Thoracic aorta (tissue), 2 donors: ENCODE data around the gene FSTL4. TPM values are rescaled to one million over a fixed set of nuclear protein-coding genes. Genes with fewer than 3 reads are reported as not detected.

Source experiments
- ATAC-seq: fragments of 150-250 bp; one replicate; pipeline ENCODE4 v1.8.0; 2017; ENCODE audit warnings: low read depth; ENCODE audit not compliant: insufficient number of reproducible peaks, low FRiP score
- DNase-seq: peaks from one replicate; pipeline ENCODE4 v3.0.0-alpha.2; 2020; ENCODE audit warnings: low spot score
- H3K27ac ChIP-seq, 2 donors: fragments of 200-600 bp; sonication (generic); 1 replicate in 1 of 2; 2 replicates in 1 of 2; pipeline ENCODE4 v1.5.1; 2016; ENCODE audit warnings: mild to moderate bottlenecking in 2 of 2, moderate library complexity in 2 of 2
- H3K27me3 ChIP-seq: fragments of 200-600 bp; sonication (generic); replicated peaks from 2 replicates; pipeline ENCODE4 v1.6.0; 2016; ENCODE audit warnings: mild to moderate bottlenecking; ENCODE audit not compliant: insufficient read depth
- H3K36me3 ChIP-seq: fragments of 200-600 bp; sonication (generic); one replicate; pipeline ENCODE4 v1.5.1; 2016
- H3K4me1 ChIP-seq, 2 donors: fragments of 200-600 bp; sonication (generic); 1 replicate in 1 of 2; 2 replicates in 1 of 2; pipeline versions ENCODE4 v1.5.1 to v1.6.0; 2016; ENCODE audit warnings: low read depth in 2 of 2, mild to moderate bottlenecking in 1 of 2; ENCODE audit not compliant: control insufficient read depth in 1 of 2
- H3K4me3 ChIP-seq: fragments of 200-600 bp; sonication (generic); 2 replicates; pipeline ENCODE4 v1.5.1; 2016; ENCODE audit warnings: mild to moderate bottlenecking
- H3K9me3 ChIP-seq: fragments of 200-600 bp; sonication (generic); 2 replicates; pipeline ENCODE4 v1.5.1; 2016
- total RNA-seq, 2 donors: library from RNA; depleted of rRNA; stranded (reverse); fragments of >200 nt; gene quantifications; one replicate each; pipeline versions ENCODE4 v1.1.0 to v1.2.3, GENCODE V29; 2016
- TF ChIP-seq, protein P1 (sequence below): fragments of 200-600 bp; sonication (generic); IDR thresholded peaks from one replicate; pipeline ENCODE4 v1.5.1; 2019; ENCODE audit warnings: antibody characterized with exemption

FSTL4 gene
- total RNA-seq, 2 donors from 2014 or later, result not detected

DNA sequence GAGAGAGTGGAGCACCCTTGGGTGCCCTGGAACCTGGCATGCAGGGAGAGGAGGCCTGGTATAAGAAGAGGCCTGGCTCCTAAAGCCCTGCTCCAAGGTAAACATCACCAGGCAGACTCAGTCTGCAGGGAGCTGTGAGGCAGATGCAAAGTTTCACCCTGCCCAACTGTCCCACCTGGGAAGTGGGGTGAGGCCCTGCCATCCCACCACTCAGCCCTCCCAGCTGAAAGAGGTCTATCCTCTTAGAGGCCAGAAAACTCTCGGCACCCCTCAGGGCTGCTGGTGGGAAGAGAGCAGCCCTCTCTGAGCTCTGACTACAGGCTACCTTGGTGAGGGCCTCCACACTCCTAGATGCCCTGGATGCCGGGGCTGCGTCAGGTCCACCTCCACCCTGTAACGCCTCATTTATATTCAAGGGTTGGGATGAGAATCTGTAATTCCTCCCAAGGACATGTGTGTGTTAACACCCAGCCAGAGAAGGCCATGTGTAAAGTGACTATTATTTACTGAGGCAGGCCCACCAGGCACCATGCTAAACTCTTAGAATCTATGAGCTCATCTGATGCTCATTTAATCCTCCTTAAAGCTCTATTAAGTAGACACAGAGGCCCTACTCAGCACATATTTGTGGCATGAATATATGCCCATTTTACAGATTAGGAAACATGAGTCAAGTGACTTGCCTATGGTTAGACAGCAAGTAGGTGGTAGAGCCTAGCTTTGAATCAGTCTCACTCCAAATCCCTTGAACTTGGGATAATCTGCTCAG, 205.9 kb downstream of the FSTL4 start:
- no peak overlapping the region for H3K4me3 ChIP-seq
- H3K36me3 ChIP-seq, result no peaks in the 10 kb centered on the region
- TF ChIP-seq, protein P1, sequence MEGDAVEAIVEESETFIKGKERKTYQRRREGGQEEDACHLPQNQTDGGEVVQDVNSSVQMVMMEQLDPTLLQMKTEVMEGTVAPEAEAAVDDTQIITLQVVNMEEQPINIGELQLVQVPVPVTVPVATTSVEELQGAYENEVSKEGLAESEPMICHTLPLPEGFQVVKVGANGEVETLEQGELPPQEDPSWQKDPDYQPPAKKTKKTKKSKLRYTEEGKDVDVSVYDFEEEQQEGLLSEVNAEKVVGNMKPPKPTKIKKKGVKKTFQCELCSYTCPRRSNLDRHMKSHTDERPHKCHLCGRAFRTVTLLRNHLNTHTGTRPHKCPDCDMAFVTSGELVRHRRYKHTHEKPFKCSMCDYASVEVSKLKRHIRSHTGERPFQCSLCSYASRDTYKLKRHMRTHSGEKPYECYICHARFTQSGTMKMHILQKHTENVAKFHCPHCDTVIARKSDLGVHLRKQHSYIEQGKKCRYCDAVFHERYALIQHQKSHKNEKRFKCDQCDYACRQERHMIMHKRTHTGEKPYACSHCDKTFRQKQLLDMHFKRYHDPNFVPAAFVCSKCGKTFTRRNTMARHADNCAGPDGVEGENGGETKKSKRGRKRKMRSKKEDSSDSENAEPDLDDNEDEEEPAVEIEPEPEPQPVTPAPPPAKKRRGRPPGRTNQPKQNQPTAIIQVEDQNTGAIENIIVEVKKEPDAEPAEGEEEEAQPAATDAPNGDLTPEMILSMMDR, result no peak
- no peaks in the 10 kb centered on the region for H3K27me3 ChIP-seq
- ATAC-seq (no peak), DNase-seq (no peak)
- no peaks in the 10 kb centered on the region for H3K9me3 ChIP-seq
- H3K4me1 ChIP-seq, result no peaks in the 10 kb centered on the region
- H3K27ac ChIP-seq, result no peak overlapping the region

DNA sequence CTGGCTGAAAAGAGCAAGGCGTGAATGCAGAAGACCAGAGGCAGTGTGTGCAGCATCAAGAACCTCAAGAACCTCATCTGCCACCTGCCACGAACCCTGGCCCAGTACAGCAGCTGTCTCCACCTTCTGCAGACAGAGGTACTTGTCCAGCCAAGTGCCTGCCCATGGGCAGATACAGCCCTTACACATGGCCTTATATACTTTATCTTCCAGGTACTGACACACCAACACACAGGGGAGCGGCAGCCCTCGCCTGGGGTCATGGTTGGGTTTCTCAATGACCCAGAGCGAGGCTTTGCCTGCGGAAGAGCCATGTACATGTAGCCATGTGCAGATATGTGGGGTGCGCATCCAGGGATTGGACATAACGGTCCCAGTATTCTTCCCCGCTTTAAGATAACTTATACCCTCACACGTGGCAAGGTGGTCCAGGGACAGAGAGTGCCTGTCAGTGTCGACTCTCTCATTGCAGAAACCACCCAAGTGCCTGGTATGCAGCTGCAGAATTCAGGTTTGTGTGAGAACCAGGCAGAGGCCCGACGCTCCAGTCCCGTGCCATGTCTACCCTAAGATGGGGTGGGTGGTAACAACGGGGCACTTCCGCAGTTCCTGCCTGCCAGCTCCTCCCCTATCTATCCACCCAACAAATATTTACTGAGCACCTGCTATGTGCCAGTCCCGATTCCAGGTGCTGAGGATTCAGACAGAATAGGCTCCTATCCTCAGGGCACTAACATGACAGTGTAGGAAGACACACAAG, 206.9 kb downstream of the FSTL4 start:
- H3K36me3 ChIP-seq, result no peaks in the 10 kb centered on the region
- no peak for DNase-seq
- no peaks in the 10 kb centered on the region for H3K4me1 ChIP-seq
- ATAC-seq, result no peak
- no peak overlapping the region for H3K27ac ChIP-seq
- no peaks in the 10 kb centered on the region for H3K9me3 ChIP-seq
- H3K4me3 ChIP-seq, result no peak overlapping the region
- H3K27me3 ChIP-seq, result no peaks in the 10 kb centered on the region
- TF ChIP-seq, protein P1, result no peak

DNA sequence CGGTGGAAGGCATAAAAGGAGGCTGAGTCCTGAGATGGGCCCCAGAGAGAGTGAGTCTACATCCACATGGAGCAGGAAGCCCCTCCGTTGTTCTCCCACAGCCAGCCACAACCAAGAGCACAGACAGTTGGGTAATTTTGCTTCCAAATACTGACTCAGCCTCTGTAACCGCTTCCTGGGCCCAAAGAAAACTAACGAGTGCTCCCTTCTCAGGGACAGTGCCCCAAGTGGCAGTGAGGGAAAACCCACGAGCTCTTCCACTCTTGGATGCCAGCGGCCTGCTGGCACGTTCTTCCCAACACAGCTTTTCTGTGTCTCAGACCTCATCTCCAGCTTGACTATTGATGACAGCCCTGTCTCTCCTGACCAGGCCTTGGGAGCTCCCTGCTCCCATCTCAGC, 207.6 kb downstream of the FSTL4 start:
- Histone ChIP-seq H3K36me3 (no peaks in the 10 kb centered on the region), H3K4me3 (no peak overlapping the region), H3K27ac (no peak overlapping the region), H3K4me1 (no peaks in the 10 kb centered on the region), H3K27me3 (no peaks in the 10 kb centered on the region), H3K9me3 (no peaks in the 10 kb centered on the region)
- TF ChIP-seq, protein P1, result no peak
- DNase-seq (no peak), ATAC-seq (no peak)

DNA sequence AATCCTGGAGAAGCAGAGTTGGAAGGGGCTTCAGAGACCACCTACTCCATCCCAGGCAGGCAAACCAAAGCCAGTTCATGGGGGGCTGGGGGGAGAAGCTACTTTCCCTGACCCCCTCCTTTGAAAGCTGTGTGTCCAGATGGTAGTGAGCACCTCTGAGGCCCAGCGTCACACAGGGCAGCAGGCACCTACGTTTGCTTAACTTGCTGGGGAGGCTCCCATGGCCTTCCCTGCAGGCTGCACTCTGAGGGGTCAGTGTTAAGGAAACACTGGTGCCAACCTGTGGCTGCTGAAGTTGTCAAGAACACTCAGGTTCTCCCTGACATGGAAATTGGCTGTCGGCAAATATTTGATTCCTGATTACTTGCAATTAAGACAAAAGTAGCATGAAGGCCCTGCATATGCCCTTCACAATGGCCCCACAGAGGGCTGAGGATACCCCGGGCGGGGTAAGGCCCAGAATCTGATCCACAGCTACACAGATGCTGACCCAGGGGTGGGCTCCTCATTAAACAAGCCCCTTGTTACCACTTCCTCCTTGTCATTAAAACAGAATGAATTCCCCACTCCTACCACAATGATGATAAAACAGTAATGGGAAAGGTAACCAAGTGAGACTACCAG, 208.5 kb downstream of the FSTL4 start:
- Histone ChIP-seq H3K27ac (no peak overlapping the region), H3K36me3 (no peaks in the 10 kb centered on the region), H3K4me3 (no peak overlapping the region), H3K9me3 (no peaks in the 10 kb centered on the region), H3K27me3 (no peaks in the 10 kb centered on the region), H3K4me1 (no peaks in the 10 kb centered on the region)
- ATAC-seq, result no peak
- DNase-seq, result no peak
- TF ChIP-seq, protein P1, result no peak

DNA sequence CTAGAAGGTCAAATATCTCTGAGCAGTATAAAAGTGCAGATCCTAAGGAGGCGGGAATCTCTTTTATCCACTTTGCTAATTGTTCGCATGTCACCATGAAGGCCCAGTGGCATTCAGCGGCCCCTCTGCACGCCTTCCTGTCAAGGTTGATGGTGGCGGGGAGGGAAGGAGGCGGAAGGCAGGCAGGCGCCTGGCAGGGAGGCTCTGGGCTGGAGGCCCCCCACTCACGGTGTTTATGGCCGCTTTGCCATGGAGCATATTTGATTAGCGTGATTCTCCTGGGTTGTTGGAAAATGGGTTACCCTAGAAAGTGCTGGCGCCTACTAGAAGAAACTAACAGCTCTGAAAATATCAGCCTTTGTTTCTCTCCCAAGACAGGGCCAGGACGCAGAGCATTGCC, 209.6 kb downstream of the FSTL4 start:
- H3K27me3 ChIP-seq, result no peaks in the 10 kb centered on the region
- H3K27ac ChIP-seq, result no peak overlapping the region
- no peaks in the 10 kb centered on the region for H3K9me3 ChIP-seq
- no peaks in the 10 kb centered on the region for H3K36me3 ChIP-seq
- ATAC-seq, result no peak
- no peak for DNase-seq
- TF ChIP-seq, protein P1, result no peak
- H3K4me3 ChIP-seq, result no peak overlapping the region
- H3K4me1 ChIP-seq, result no peaks in the 10 kb centered on the region
